ENCODE measurements around the gene DAPK2. TPM values are rescaled to one million over a fixed set of nuclear protein-coding genes. Genes with fewer than 3 reads are reported as not detected.

DAPK2 gene
- total and polyA plus RNA-seq, 4 donors, result 2.0 to 8.1 (median 7.0) TPM

DNA sequence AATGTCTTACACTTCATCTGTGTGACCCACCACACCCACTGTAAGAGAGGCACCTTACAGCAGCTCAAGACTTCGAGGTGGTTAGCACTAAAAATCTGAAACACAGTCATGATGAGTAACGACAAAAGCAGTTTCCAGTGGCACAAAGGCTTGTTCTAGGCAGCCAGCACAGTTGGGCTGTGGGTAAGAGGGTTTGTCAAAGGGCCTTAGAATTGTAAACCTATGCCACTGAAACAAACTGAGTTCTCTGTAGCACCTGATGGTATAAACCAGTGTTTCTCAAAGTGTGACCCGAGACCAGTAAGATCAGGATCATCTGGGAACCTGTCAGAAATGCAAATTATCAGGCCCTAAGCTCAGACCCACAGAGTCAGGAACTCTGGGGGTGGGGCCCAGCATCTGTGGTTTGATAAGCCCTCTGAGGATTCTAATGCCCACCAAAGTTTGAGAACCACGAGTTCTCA is 36.5 kb downstream of the DAPK2 start:
- DNase-seq (no peak), ATAC-seq (ENCODE audit: low FRiP score) (no peak)
- peaks cover 0 to 2% of the 10 kb centered on the region in 2 donors for H3K36me3 ChIP-seq (ENCODE audit: control insufficient read depth in 1 of 2, insufficient read depth in 2 of 2, low read length in 1 of 2)
- intact Hi-C loops (cut with DNase I), result no loop called here
- no peak overlapping the region for H3K27ac ChIP-seq (ENCODE audit: low read depth in 1 of 2, low read length in 2 of 2)
- no peaks in the 10 kb centered on the region for H3K27me3 ChIP-seq (ENCODE audit: control insufficient read depth in 1 of 2, insufficient read depth in 2 of 2, low read length in 1 of 2)
- H3K4me1 ChIP-seq (ENCODE audit: control insufficient read depth in 1 of 2, insufficient read depth in 2 of 2, low read length in 2 of 2), result no peaks in the 10 kb centered on the region
- WGBS, 2 donors, result 79 to 82% methylated on average over 4 of the region's 4 CpGs
- H3K9me3 ChIP-seq (ENCODE audit: control insufficient read depth, low read length), result no peaks in the 10 kb centered on the region
- H3K4me3 ChIP-seq (ENCODE audit: low read length in 2 of 2), result no peak overlapping the region

DNA sequence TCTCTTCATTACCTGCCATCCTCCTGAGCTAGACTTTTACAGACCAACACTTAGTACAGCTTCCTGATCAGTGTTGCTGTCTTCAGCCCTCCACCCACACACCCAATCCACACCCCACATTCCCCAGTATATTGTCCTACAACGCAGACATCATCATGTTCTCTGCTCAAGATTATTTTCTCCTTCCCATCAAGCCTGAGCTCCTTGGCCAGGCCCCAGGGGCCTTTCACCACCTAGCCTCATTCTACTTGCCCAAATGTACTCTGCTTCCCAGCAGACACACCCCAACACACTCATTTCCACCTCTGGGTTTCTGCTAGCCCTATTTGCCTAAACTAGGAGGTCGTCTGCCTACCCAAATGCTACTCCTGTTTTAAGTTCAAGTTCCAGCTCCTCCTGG is 37.0 kb downstream of the DAPK2 start:
- Histone ChIP-seq H3K27ac (ENCODE audit: low read depth in 1 of 2, low read length in 2 of 2) (no peak overlapping the region), H3K9me3 (ENCODE audit: control insufficient read depth, low read length) (no peaks in the 10 kb centered on the region), H3K4me3 (ENCODE audit: low read length in 2 of 2) (no peak overlapping the region), H3K27me3 (ENCODE audit: control insufficient read depth in 1 of 2, insufficient read depth in 2 of 2, low read length in 1 of 2) (no peaks in the 10 kb centered on the region), H3K36me3 (ENCODE audit: control insufficient read depth in 1 of 2, insufficient read depth in 2 of 2, low read length in 1 of 2) (peaks cover 0 to 2% of the 10 kb centered on the region in 2 donors), H3K4me1 (ENCODE audit: control insufficient read depth in 1 of 2, insufficient read depth in 2 of 2, low read length in 2 of 2) (no peaks in the 10 kb centered on the region)
- WGBS, 2 donors, result 64 to 76% methylated on average over 2 of the region's 2 CpGs
- ATAC-seq (ENCODE audit: low FRiP score) (no peak), DNase-seq (no peak)
- intact Hi-C loops (cut with DNase I), result no loop called here

DNA sequence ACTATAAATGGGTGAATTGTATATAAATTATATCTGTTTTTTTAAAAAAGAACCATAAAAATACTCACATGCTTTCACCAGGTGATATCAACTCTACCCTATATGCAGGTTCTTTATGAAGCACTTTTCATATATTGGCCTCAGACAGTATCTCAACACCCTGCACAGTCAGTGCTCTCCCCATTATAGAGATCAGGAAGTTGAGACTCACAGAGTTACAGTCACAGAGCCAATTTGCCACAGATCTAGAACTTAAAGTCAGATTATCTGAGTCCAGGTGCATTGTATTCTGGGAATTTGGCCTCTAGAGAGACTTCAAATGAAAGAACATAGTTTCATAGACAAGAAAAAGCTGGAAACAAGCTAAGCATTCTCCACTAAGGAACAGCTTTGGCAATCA is 38.1 kb downstream of the DAPK2 start:
- Histone ChIP-seq H3K36me3 (ENCODE audit: control insufficient read depth in 1 of 2, insufficient read depth in 2 of 2, low read length in 1 of 2) (peaks cover 0 to 2% of the 10 kb centered on the region in 2 donors), H3K4me3 (ENCODE audit: low read length in 2 of 2) (no peak overlapping the region), H3K4me1 (ENCODE audit: control insufficient read depth in 1 of 2, insufficient read depth in 2 of 2, low read length in 2 of 2) (no peaks in the 10 kb centered on the region), H3K27ac (ENCODE audit: low read depth in 1 of 2, low read length in 2 of 2) (no peak overlapping the region), H3K9me3 (ENCODE audit: control insufficient read depth, low read length) (no peaks in the 10 kb centered on the region), H3K27me3 (ENCODE audit: control insufficient read depth in 1 of 2, insufficient read depth in 2 of 2, low read length in 1 of 2) (no peaks in the 10 kb centered on the region)
- intact Hi-C loops (cut with DNase I), result no loop called here
- no peak for DNase-seq
- no peak for ATAC-seq (ENCODE audit: low FRiP score)

DNA sequence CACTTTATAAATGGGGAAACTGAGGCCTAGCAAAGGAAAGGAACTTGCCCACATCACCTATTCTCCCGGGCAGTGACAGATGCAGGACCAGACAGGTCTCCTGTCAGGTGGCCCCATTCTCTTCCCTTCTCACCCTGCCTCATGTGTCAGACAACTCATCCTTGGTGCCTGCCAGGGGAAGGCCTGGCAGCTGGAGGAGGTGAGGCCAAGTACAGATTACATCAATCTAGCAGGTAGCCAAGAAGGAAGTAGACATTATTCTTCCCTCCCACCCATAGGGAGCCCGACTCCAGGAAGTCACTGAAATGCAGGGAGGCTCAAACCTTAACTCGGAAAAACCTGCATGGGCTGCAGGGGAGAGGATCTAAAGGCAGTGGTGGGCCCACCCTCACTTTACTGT is 39.6 kb downstream of the DAPK2 start:
- H3K27ac ChIP-seq (ENCODE audit: low read depth in 1 of 2, low read length in 2 of 2), result no peak overlapping the region
- no peaks in the 10 kb centered on the region for H3K4me1 ChIP-seq (ENCODE audit: control insufficient read depth in 1 of 2, insufficient read depth in 2 of 2, low read length in 2 of 2)
- H3K9me3 ChIP-seq (ENCODE audit: control insufficient read depth, low read length), result no peaks in the 10 kb centered on the region
- ATAC-seq (ENCODE audit: low FRiP score) (no peak), DNase-seq (no peak)
- H3K36me3 ChIP-seq (ENCODE audit: control insufficient read depth in 1 of 2, insufficient read depth in 2 of 2, low read length in 1 of 2), result peaks cover 0 to 2% of the 10 kb centered on the region in 2 donors
- H3K27me3 ChIP-seq (ENCODE audit: control insufficient read depth in 1 of 2, insufficient read depth in 2 of 2, low read length in 1 of 2), result no peaks in the 10 kb centered on the region
- H3K4me3 ChIP-seq (ENCODE audit: low read length in 2 of 2), result no peak overlapping the region
- 88% methylated on average over 3 of the region's 3 CpGs for WGBS, 2 donors
- intact Hi-C loops (cut with DNase I), result no loop called here

DNA sequence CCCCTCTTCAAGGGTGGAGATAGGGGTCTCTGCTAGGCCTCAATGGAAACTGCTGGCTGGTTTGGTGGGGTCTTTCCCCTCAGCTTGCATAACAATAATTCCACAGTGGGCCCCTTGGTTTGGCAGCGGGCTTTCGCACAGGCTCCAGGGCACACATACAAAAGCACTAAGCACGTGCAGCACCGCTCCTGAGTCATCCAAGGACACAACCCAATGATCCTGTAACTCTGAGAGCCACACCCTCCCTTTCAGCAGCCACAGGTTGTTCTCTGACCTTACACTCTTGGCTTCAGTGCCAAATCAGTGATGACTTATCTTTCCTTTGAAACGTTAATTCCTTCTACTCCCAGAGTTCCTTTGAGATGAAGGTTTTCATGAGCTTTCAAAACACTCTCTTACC is 41.7 kb downstream of the DAPK2 start:
- DNase-seq (no peak), ATAC-seq (ENCODE audit: low FRiP score) (no peak)
- Histone ChIP-seq H3K27me3 (ENCODE audit: control insufficient read depth in 1 of 2, insufficient read depth in 2 of 2, low read length in 1 of 2) (no peaks in the 10 kb centered on the region), H3K4me1 (ENCODE audit: control insufficient read depth in 1 of 2, insufficient read depth in 2 of 2, low read length in 2 of 2) (no peaks in the 10 kb centered on the region), H3K36me3 (ENCODE audit: control insufficient read depth in 1 of 2, insufficient read depth in 2 of 2, low read length in 1 of 2) (peaks cover 0 to 2% of the 10 kb centered on the region in 2 donors), H3K27ac (ENCODE audit: low read depth in 1 of 2, low read length in 2 of 2) (no peak overlapping the region), H3K9me3 (ENCODE audit: control insufficient read depth, low read length) (no peaks in the 10 kb centered on the region), H3K4me3 (ENCODE audit: low read length in 2 of 2) (no peak overlapping the region)
- intact Hi-C loops (cut with DNase I), result no loop called here
- 88 to 89% methylated on average over 5 of the region's 5 CpGs for WGBS, 2 donors

DNA sequence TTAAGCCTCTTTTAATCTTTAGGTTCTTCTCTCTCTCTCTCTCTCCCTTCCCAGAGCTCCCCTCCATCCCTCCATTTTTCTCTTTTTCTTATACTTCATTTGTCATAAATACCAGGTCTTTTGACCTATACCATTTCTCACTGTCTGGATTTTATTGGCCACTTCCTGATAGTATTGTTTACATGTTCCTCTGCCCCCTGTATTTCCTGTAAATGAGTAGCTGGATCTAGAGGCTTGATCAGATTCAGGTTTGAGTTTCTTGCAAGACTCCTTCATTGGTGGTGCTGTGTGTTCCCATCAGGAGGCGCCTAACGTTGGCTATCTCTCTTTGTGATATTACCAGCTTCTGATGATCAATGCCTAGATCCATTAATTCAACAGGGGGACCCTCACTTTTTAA is 42.2 kb downstream of the DAPK2 start:
- Histone ChIP-seq H3K4me1 (ENCODE audit: control insufficient read depth in 1 of 2, insufficient read depth in 2 of 2, low read length in 2 of 2) (no peaks in the 10 kb centered on the region), H3K9me3 (ENCODE audit: control insufficient read depth, low read length) (no peaks in the 10 kb centered on the region), H3K27ac (ENCODE audit: low read depth in 1 of 2, low read length in 2 of 2) (no peak overlapping the region), H3K36me3 (ENCODE audit: control insufficient read depth in 1 of 2, insufficient read depth in 2 of 2, low read length in 1 of 2) (peaks cover 0 to 2% of the 10 kb centered on the region in 2 donors), H3K4me3 (ENCODE audit: low read length in 2 of 2) (no peak overlapping the region), H3K27me3 (ENCODE audit: control insufficient read depth in 1 of 2, insufficient read depth in 2 of 2, low read length in 1 of 2) (no peaks in the 10 kb centered on the region)
- ATAC-seq (ENCODE audit: low FRiP score) (no peak), DNase-seq (no peak)
- intact Hi-C loops (cut with DNase I), result no loop called here
- 85 to 90% methylated on average over 2 of the region's 2 CpGs for WGBS, 2 donors

DNA sequence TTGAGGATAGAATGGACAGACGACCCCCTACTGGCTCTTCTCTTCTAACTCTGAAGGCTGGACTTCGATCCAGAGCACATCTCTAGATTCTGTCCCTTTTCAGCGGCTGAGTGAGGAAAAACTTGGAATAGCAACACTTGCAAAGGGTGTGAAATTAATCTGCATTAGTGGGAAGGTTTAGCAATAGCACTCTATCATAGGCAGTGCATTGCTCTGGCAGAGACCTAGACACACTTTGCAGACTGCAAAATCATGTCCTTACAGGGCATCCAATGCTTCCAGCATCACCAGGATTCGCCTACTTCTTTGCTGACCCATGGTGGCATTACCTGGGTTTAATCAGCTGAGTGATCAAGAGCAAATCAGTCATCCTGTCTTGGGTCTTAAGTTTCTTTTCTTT is 43.1 kb downstream of the DAPK2 start:
- no peak for DNase-seq
- 82 to 85% methylated on average over 4 of the region's 4 CpGs for WGBS, 2 donors
- no peaks in the 10 kb centered on the region for H3K27me3 ChIP-seq (ENCODE audit: control insufficient read depth in 1 of 2, insufficient read depth in 2 of 2, low read length in 1 of 2)
- H3K36me3 ChIP-seq (ENCODE audit: control insufficient read depth in 1 of 2, insufficient read depth in 2 of 2, low read length in 1 of 2), result peaks cover 0 to 2% of the 10 kb centered on the region in 2 donors
- H3K27ac ChIP-seq (ENCODE audit: low read depth in 1 of 2, low read length in 2 of 2), result no peak overlapping the region
- intact Hi-C loops (cut with DNase I), result no loop called here
- ATAC-seq (ENCODE audit: low FRiP score), result no peak
- no peaks in the 10 kb centered on the region for H3K4me1 ChIP-seq (ENCODE audit: control insufficient read depth in 1 of 2, insufficient read depth in 2 of 2, low read length in 2 of 2)
- H3K4me3 ChIP-seq (ENCODE audit: low read length in 2 of 2), result no peak overlapping the region
- no peaks in the 10 kb centered on the region for H3K9me3 ChIP-seq (ENCODE audit: control insufficient read depth, low read length)

DNA sequence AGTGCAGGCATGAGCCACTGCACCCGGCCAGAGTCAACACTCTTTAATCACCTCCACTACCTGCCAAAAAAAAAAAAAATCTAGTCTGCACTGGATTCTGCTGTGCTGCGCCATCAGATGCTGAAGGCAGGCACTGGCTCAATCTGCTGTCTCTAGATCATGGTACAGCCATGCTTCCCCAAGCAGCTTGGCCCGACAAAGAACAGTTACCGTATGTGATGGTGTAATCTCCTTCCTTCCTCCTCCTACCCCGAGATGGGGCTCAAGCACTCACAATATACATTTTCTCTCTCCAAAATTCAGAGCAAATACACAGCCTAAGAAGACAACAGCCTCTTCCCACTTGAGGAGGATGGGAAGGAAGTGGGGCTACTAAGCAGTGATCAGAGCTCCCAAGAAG is 45.1 kb downstream of the DAPK2 start:
- intact Hi-C loops (cut with DNase I), result no loop called here
- Histone ChIP-seq H3K27me3 (ENCODE audit: control insufficient read depth in 1 of 2, insufficient read depth in 2 of 2, low read length in 1 of 2) (no peaks in the 10 kb centered on the region), H3K36me3 (ENCODE audit: control insufficient read depth in 1 of 2, insufficient read depth in 2 of 2, low read length in 1 of 2) (peaks cover 0 to 2% of the 10 kb centered on the region in 2 donors), H3K9me3 (ENCODE audit: control insufficient read depth, low read length) (no peaks in the 10 kb centered on the region), H3K4me3 (ENCODE audit: low read length in 2 of 2) (no peak overlapping the region), H3K27ac (ENCODE audit: low read depth in 1 of 2, low read length in 2 of 2) (no peak overlapping the region), H3K4me1 (ENCODE audit: control insufficient read depth in 1 of 2, insufficient read depth in 2 of 2, low read length in 2 of 2) (no peaks in the 10 kb centered on the region)
- no peak for ATAC-seq (ENCODE audit: low FRiP score)
- 60 to 83% methylated on average over 5 of the region's 5 CpGs for WGBS, 2 donors
- no peak for DNase-seq

DNA sequence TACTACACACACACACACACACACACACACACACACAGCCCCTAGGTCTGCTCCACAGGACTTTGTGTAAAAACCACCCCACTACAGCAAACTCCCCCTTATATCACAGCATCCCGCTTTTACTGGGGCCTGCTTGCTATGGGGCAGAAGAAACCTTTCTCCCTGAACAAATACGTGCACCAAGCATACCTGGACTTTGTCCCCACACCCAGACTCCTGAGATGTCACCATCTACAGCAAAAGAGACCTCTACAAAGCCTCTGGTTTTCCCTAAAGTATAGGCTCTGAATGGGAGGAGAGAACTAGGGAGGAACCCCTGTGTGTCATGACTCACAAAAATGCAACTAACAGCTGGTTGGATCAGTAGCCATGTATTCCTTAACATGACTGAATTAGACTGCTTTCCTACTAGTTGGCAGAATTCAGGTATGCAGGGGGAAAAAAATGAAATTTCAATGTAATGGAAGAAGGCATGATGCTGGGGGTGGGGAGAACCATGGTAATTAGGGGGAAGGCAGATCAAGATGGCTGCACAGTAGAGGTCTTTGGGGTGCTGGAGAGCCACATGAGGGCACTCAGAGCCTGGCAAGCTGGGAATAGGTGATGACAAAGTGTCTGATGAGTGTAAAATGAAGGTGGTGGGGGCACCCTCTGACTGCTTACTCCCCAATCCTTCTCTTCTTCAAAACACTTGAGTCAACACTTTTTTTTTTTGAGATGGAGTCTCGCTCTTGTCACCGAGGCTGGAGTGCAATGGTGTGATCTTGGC is 45.9 kb downstream of the DAPK2 start:
- DNase-seq, result no peak
- no peak for ATAC-seq (ENCODE audit: low FRiP score)
- WGBS, 2 donors, result 94 to 95% methylated on average over 4 of the region's 4 CpGs
- peaks cover 0 to under 1% of the 10 kb centered on the region in 2 donors for H3K36me3 ChIP-seq (ENCODE audit: control insufficient read depth in 1 of 2, insufficient read depth in 2 of 2, low read length in 1 of 2)
- intact Hi-C loops (cut with DNase I), result no loop called here
- H3K4me1 ChIP-seq (ENCODE audit: control insufficient read depth in 1 of 2, insufficient read depth in 2 of 2, low read length in 2 of 2), result no peaks in the 10 kb centered on the region
- H3K4me3 ChIP-seq (ENCODE audit: low read length in 2 of 2), result no peak overlapping the region
- H3K27me3 ChIP-seq (ENCODE audit: control insufficient read depth in 1 of 2, insufficient read depth in 2 of 2, low read length in 1 of 2), result no peaks in the 10 kb centered on the region
- no peak overlapping the region for H3K27ac ChIP-seq (ENCODE audit: low read depth in 1 of 2, low read length in 2 of 2)
- no peaks in the 10 kb centered on the region for H3K9me3 ChIP-seq (ENCODE audit: control insufficient read depth, low read length)
